ENCODE results near the gene KRTAP5-6. TPM values are rescaled to one million over a fixed set of nuclear protein-coding genes. Genes with fewer than 3 reads are reported as not detected.
A peak's percentile ranks its signal among the peaks of the same experiment; 100 is the strongest.
"Not testable (repeated sequence)": the region's sequence is repeated elsewhere in the genome, so short reads cannot be mapped to it uniquely, and the experiment has no call there.

Gene KRTAP5-6
- total and polyA plus RNA-seq, 12 donors = not detected

DNA sequence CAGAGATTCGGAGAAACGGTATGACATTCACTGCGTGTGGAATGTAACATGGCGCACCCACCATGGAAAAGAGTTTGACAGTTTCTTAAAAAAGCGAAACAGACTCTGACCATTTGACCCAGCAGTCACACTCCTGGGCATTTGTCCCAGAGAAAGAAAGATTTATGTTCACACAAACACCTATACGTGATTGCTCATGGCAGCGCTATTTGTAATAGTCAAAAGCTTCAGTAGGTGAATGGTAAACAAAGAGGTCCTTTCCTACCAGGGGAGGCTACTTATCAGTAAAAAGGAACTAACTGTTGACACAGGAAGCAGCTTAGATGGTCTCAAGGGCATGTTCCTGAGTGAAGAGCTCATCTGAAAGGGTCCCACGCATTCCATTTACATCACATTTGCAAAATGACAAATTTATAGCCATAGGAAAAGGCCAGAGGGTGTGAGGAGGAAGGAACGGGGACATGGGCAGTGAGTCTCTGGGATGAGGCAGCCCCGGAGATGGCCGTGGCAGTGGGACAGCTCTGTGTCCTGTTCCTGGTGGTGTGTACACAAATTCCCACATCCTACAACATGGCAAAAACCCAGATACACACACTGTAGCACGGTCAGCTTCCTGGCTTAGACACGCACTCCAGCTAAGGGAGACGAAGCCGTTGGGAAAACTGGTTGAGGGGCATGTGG is 14.6 kb upstream of the KRTAP5-6 start:
- no peak for DNase-seq
- Histone ChIP-seq H3K4me1 (no peaks in the 10 kb centered on the region), H3K27me3 (peaks cover 0 to 31% (median 21%) of the 10 kb centered on the region in 7 donors), H3K9me3 (peaks cover 0 to 3% (median 0%) of the 10 kb centered on the region in 11 donors), H3K27ac (no peak overlapping the region), H3K36me3 (no peaks in the 10 kb centered on the region), H3K4me3 (no peak overlapping the region)
- TF ChIP-seq, protein P1, sequence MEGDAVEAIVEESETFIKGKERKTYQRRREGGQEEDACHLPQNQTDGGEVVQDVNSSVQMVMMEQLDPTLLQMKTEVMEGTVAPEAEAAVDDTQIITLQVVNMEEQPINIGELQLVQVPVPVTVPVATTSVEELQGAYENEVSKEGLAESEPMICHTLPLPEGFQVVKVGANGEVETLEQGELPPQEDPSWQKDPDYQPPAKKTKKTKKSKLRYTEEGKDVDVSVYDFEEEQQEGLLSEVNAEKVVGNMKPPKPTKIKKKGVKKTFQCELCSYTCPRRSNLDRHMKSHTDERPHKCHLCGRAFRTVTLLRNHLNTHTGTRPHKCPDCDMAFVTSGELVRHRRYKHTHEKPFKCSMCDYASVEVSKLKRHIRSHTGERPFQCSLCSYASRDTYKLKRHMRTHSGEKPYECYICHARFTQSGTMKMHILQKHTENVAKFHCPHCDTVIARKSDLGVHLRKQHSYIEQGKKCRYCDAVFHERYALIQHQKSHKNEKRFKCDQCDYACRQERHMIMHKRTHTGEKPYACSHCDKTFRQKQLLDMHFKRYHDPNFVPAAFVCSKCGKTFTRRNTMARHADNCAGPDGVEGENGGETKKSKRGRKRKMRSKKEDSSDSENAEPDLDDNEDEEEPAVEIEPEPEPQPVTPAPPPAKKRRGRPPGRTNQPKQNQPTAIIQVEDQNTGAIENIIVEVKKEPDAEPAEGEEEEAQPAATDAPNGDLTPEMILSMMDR (IDR thresholded peaks at IDR 0.05) = no peak
- WGBS, 2 donors = 65 to 72% methylated on average over 15 of the region's 15 CpGs
- no peak for ATAC-seq
- intact Hi-C loops (cut with DNase I) = no loop called here

DNA sequence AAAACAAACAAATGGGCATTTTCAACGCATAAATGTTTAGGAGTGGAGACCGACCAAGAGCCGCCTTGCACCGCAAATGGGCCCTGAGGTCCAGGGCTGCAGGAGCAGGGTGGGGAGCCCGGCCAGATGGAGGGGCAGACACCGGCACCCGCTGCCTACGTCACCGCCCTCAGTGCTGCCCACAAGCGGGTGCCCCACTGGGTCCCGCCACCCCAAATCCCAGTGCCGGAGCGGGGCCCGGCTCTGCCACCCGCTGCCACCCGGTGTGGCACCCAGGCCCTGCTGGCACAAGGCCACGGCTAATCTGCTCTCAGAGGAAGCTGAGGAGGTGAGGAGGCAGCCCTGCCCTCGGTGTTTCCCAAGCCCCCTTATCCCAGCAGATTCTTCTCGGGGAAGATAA is 13.8 kb upstream of the KRTAP5-6 start:
- intact Hi-C loops (cut with DNase I); H3K4me1 ChIP-seq; H3K9me3 ChIP-seq; H3K4me3 ChIP-seq; ATAC-seq; DNase-seq; H3K27ac ChIP-seq; H3K36me3 ChIP-seq: not testable (repeated sequence)
- 80 to 82% methylated on average over 18 to 19 of the region's 19 CpGs for WGBS, 2 donors
- peaks cover 0 to 22% (median 13%) of the 10 kb centered on the region in 7 donors for H3K27me3 ChIP-seq

DNA sequence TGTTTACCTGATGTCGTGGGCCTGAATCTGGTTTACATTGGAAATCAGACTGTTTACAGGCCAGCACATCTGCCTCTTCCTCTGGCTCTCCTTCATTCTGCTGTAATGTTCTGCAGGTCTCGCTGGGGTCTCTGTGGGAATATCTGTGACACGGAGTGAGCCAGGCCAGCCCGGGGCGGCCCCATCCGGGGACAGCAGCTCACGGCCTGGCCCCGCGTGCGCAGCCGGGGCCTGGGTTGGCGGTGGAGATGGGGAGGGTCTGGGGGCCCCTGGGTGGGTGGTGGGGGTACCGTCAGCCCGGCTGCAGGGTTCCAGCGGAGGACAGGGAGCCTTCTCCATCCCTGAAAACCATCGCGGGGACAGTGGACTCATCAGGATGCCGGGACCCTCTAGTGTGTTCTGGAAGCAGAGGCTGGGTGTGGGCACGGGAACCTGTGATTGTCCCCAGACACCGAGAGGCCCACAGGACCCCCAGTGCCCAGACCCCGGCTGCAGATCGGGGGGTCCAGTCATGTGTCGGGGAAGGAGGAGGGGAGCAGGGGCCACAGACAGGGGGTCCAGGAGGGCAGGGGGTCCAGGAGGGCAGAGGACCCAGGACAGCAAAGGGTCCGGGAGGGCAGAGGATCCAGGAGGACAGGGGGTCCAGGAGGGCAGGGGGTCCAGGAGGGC is 13.0 kb upstream of the KRTAP5-6 start:
- H3K36me3 ChIP-seq; H3K4me3 ChIP-seq; DNase-seq; intact Hi-C loops (cut with DNase I); H3K4me1 ChIP-seq; H3K27ac ChIP-seq; H3K9me3 ChIP-seq: not testable (repeated sequence)
- H3K27me3 ChIP-seq = peaks cover 0 to 14% (median 7%) of the 10 kb centered on the region in 7 donors
- ATAC-seq = peak in 1 of 8 donors; percentile 29
- WGBS, 2 donors = 74 to 91% methylated on average over 11 of the region's 24 CpGs

DNA sequence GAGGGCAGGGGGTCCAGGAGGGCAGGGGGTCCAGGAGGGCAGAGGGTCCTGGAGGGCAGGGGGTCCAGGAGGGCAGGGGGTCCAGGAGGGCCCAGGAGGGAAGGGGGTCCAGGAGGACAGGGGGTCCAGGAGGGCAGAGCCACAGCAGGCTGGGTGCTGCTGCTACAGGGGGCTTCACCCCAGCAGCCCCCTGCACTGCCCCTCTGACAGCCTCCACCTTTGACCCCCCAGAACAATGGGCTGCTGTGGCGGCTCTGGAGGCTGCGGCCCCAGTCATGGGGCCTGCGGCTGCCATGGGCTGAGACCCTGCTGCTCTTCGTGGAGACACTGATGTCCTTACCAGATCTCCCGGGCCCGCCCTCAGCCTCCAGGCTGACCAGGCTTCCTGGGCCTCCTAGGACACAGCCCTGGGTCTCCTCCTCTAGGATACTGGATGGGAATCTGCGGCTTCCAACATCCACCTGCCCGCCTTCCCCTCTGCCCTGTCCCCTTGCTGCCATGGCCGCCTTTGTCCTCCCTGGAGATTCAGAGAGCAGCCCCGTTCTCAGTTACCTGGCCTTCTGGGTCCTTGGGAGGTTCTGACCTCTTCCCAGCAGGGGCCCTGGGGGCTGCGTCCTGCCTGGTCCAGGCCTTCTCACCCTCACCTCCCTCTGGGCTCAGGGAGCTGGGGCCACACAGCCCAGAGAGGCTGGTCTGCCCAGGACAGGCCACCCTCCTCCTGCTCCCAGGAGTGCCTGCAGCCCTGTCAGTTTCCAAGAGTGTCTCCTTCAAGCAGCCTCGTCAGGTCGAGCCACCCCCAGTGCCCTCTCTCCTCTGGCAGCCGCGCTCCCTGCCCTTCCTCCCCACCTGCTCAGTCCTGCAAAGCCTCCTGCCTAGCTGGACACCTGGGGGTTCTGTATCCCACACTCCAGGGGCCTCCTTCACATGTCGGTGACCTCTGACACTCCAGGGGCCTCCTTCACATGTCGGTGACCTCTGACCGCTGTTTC is 11.8 kb upstream of the KRTAP5-6 start:
- ATAC-seq = peak in 4 of 8 donors; percentile 17 to 44 (median 32)
- H3K4me3 ChIP-seq; H3K36me3 ChIP-seq; H3K4me1 ChIP-seq; intact Hi-C loops (cut with DNase I); H3K9me3 ChIP-seq; H3K27ac ChIP-seq; DNase-seq: not testable (repeated sequence)
- peaks cover 0 to 21% (median 9%) of the 10 kb centered on the region in 7 donors for H3K27me3 ChIP-seq
- 88% methylated on average over 13 to 15 of the region's 18 CpGs for WGBS, 2 donors

DNA sequence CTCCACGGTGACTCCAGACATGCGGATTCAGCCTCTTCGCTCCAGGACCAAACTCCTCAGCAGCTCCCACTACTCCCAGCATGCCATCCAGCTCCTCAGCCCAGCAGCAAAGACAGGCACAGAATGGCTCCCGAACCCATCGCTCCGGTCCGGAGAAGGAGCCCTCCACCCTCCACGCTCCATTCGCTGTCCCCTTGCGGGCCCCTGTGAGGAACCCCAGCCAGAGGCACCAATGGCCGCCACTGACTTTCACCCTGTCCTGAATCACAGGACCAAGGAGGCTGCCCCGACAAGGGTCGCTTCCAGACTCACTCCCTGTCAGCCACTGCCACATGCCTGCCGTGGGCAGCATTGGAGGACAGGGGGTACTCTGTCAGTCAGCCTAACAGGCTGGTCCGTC is 10.8 kb upstream of the KRTAP5-6 start:
- H3K27me3 ChIP-seq = peaks cover 0 to 15% (median 9%) of the 10 kb centered on the region in 7 donors
- H3K9me3 ChIP-seq; H3K36me3 ChIP-seq; H3K4me3 ChIP-seq; H3K4me1 ChIP-seq; intact Hi-C loops (cut with DNase I); H3K27ac ChIP-seq; ATAC-seq; DNase-seq: not testable (repeated sequence)
- 76 to 79% methylated on average over 12 of the region's 15 CpGs for WGBS, 2 donors

DNA sequence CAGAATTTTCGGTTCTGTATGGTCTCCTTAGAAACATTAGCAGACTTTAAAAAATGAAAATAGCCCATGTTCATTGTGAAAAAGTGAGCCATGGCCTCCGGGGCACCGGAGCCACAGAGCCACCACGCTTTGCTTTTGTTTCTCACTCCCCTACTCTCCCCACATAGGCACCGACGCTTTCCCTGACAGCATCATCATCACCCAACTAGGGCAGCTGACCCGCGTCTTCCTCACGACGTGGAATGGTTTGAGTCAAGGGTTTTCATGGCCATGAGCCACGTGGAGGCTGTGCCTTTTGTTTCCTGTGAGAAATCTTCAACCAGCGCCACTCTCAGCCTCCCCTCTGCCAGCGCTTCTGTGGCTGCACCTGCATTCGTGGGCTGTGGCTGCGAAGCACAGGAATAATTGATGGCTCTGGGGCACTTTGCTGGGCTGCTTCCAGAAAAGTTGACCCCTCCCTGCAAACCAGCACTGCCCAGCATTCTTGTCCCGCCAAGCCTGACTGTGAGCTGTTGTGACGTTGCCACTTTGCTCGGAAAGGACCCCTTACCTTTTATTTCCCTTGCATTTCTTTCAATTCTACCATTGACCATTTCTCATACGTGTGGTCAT is 8.6 kb upstream of the KRTAP5-6 start:
- intact Hi-C loops (cut with DNase I); H3K4me3 ChIP-seq; H3K36me3 ChIP-seq; H3K27ac ChIP-seq; H3K4me1 ChIP-seq; DNase-seq; H3K9me3 ChIP-seq; ATAC-seq: not testable (repeated sequence)
- peaks cover 0 to 19% (median 0%) of the 10 kb centered on the region in 7 donors for H3K27me3 ChIP-seq
- 80 to 84% methylated on average over 18 to 19 of the region's 19 CpGs for WGBS, 2 donors

DNA sequence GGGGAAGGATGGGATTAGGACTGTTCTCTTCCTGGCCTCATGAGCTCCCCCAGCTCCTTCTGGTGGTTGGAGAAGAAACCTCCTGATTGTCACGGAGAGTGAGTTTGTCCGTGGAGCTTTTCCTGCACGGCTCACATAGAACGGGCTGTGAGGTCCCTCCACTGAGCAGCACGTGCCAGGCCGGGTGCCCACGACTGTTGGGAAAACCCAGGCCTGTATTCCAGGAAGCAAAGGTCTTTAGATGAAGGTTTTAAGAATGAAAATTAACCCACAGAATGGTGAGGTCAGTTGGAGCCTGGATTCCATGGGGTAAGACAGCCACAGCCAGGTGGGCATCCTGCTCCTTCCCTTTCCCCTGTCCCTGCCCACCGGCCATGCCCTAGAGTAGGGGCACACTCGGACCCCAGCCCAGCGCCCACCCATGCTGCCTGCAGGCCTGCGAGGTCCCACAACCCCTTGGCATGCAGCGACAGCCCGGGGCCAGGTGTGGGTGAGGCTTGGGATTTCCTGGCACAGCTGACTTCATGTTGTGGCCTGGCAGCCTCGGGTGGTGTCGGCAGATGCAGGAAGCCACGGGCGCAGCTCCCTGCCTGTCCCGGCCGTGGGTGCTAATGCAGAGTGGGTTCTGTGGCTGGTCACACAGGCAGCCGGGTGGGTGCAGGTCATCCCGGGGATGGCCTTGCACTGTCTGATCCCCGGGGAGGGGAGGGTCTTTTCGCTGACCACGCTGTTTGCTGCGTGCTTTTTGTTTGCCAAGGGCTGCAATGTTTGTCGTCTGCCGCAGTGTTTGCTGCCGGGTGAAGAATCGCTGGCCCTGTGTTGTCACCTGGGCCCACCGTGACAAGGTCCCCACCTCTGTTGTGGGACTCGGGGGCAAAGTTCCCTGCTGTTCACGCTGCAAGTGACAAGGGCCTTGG is 7.5 kb upstream of the KRTAP5-6 start:
- not testable (repeated sequence) for H3K36me3 ChIP-seq, H3K27ac ChIP-seq, H3K9me3 ChIP-seq, ATAC-seq, H3K4me3 ChIP-seq, DNase-seq
- intact Hi-C loops (cut with DNase I) = loop anchor here in 8 of 10 donors (5.0 kb wide), 4 partner anchors 32 to 468 kb away; no protein-coding TSS in a partner anchor
- WGBS, 2 donors = 81 to 83% methylated on average over 27 to 31 of the region's 32 CpGs
- Histone ChIP-seq H3K27me3 (peaks cover 0 to 19% (median 0%) of the 10 kb centered on the region in 7 donors), H3K4me1 (peaks cover 5 to 15% (median 9%) of the 10 kb centered on the region in 9 donors)
